NCI-H128 (cell line): Measurements from ENCODE around the gene NGFR.

ENCODE experiments used
- DNase-seq: peaks from one replicate; lab custom pipeline; 2025; ENCODE audit not compliant: unreplicated experiment; lab: John Stamatoyannopoulos, UW

The NGFR gene

GRCh38 chr17:49494986-49495841 lies at the start of gene NGFR:
Gene NGFR (plus strand): TSS chr17:49495293. CDS start chr17:49495418, 125 bp downstream.
- peak; percentile 22 for DNase-seq

GRCh38 chr17:49445591-49445990 lies 49.5 kb upstream of the NGFR start:
- no peak for DNase-seq

- DNase-seq, result no peak
Observed at GRCh38 chr17:49447628-49448302, 47.3 kb upstream of the NGFR start.

DNA sequence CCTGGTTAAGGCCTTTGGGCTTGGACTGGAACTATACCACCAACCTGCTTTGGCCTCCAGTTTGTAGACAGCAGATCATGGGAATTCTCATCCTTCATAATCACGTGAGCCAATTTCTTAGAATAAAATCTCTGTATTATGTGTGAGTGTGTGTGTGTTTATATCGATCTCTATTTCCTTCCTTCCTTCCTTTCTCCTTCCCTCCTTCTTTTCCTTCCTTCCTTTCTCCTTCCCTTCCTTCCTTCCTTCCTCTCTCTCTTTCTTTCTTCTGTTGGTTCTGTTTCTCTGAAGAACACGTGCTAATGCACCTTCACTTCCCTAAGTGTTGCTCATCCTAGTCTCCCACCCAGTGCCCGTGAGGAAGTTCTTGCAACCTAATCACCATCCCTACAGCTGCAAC lies 44.9 kb upstream of the NGFR start:
- no peak for DNase-seq

DNA sequence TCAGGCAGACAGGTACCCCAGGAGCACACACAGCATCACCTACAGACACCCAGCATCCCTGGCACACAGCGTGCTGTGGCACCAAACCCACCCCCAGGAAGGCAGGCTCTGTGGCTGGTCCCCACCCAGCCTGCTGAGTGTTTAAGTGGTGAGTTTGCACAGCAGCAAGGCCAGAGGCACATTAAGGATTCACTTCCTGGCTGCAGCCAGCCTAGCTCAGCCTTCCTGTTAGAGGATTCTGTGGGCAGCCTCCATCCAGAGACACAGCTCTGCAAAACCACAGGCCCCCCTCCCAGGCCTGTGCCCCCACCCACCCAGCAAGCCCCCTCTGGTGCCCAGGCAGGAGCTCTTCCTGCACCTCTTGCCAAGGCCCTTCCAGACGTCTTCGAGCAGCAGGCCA lies 44.4 kb upstream of the NGFR start:
- no peak for DNase-seq

DNA sequence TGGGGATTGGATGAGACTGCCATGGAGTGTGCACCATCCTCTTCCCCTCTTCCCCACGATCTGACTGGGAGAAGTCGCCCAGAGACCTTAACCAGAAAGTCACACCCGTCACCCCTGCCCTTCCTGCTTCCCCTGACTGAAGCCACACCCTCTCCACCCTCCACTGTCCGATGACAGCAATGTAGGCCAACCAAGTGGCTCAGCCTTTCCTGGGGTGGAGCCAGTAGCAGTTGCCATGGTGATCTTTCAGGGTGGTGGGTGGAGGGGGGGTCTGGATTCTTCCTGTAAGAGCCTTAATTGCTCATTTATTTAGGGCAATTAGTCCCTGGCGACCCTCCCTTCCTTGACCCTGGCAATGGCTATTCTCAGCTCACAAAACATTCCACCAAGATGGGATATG lies 42.9 kb upstream of the NGFR start:
- no peak for DNase-seq

GRCh38 chr17:49452661-49453060 lies 42.4 kb upstream of the NGFR start:
- no peak for DNase-seq

DNA sequence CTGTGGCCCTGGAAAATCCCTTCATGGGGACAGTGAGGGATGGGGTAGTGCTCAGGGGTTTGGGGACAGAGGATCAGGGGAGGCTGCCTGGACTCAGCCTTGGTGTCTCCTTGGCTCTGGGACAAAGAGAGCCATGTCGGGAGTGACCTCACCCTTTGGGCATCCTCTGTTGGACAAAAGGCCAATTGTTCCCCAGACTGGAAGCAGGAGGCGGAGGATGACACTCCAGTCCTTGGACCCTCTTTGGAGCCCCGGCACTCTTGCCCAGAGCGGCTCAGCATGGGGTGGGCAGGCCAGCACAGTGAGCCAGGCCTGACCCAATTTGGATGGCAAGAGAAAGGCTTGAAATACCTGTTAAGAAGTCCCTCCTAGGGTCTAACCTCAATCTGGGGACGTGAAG lies 41.0 kb upstream of the NGFR start:
- DNase-seq, result no peak

DNA sequence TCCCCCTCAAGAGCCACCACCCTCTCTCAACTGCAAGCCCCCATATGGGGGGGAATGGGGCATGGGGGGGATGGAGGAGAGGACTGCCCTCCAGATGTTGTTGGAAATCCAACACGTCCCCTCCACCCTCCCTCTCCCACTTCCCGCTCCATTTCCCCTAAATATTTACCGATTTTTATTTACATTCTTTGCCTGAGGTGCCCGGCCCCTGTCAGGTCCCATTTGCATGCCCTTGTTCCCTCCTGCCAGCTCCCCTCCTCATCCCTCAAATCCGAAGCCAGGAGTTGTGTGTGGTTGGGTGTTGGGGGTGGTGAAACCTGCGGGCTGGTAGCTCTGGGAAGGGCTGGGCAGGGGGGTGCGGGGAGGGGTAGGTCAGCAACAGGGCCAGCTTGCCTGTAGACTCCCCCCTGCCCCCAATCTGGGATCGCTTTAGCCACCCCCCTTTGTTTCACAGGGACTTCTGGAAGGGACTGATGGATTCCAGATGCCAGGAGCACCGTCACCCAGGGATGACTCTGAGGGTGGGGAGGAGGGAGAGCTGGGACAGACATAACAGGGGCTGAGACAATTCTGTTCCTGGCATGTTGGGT lies 39.7 kb upstream of the NGFR start:
- no peak for DNase-seq

- DNase-seq, result no peak
Observed at GRCh38 chr17:49456183-49456965, 38.7 kb upstream of the NGFR start.

- no peak for DNase-seq
Observed at GRCh38 chr17:49457564-49458535, 37.2 kb upstream of the NGFR start.

GRCh38 chr17:49459401-49459984 lies 35.6 kb upstream of the NGFR start:
- no peak for DNase-seq

DNA sequence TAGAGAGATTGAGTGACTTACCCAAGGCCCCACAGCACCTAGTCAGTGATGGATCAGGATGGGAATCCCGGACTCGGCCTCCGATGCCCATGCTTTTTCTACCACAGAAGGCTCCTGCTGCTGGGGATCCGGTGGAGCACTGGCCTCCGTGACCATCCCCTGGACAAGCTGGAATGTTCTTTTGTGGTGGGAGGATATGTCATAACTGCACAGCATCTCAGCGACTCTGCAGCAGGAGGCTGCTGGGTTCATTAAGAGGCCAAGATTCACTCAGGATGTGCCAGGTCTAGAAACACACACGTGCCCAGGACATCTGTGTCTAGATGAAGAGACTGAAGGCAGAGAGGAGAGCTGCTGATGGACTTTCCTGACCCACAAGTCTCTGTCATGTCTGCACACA lies 34.7 kb upstream of the NGFR start:
- no peak for DNase-seq

DNA sequence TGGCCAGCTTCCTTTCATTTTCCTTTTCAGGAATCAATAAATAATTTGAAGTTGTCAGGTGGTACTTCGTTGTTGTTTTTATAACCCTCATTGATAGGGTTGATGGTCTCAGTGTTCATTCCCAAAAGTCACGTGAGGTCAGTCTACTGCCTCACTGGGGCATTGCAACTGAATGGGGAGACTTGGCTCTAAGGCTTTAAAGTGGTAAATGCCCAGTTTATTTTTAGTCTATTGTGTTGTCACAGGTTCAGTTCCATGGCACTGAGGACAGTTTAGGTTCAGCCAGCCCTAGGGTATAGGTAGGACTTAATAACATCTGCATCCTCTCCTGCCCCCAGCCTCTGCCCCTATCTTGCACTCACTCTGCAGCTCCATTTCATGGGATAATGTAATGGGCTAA lies 33.5 kb upstream of the NGFR start:
- DNase-seq, result no peak

GRCh38 chr17:49464049-49464448 lies 31.0 kb upstream of the NGFR start:
- DNase-seq, result no peak

GRCh38 chr17:49465331-49465903 lies 29.7 kb upstream of the NGFR start:
- no peak for DNase-seq

DNA sequence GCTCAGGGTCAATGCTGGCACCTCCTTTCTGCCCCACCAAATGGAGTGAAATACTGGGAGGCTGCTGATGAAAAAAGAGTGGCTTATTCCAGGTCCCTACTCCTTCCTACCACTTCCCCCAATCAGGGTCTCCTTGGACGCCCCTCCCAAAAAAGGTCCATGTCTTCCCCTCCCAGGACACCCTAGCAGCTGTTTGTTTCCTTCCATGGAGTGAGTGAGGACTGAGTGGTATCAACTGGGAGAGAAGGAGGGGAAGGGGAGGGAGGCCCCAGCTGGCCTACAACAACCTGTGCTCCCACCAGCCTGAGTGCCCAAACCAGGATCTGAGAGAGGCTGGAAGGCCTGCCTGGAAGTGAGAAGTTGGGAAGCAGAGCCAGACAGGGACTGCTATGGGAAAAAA lies 28.7 kb upstream of the NGFR start:
- DNase-seq, result no peak

DNA sequence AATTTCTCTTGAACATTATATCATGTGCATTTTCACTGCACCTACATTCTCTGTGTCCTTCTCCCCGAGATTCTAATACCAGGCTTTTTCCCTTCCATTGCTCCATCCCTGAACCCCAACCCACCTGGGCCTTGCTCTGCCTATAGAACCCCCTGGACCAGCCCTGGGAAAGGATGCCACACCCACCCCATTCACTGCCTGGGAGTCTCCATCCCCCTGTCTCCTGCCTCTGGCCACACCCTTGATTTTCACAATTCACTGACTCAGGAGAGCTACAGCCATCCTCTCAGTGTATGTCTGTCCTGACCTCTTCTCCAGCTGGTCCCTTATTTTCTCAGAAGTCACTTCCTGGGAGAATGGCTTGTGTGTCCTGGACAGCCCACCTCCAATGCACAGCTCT lies 27.9 kb upstream of the NGFR start:
- no peak for DNase-seq

DNA sequence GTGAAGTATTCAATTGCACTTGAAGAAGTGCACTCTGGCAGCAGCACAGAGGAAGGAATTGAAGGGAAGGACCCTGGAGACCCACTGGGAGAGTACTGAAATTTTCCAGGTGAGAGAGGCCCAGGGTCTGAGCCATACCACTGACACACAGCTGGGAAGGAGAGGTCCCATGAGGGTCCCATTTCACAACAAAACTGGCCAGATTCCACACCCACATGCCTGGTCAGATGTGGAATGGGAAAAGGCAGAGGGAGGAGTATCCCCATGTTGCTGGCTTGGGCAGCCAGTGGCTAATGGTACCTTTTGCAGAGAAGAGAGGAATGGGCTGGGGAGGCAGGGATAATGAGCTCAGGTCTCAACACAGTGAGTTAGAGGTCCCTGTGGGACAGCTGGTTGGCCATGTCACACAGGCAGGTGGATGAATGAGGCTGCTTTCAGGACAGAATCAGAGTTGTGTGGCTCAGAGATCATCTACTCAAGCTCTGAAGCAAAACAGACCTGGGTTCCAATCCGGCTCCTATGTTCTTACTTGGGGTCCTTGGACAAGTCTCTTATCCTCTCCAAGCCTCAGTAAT lies 26.2 kb upstream of the NGFR start:
- no peak for DNase-seq
